VCaP (cell line): ENCODE data around the gene KIAA0408.

Experiments used
- H3K27ac ChIP-seq: fragments of 450-650 bp; 2 replicates; pipeline ENCODE4 v1.5.1; 2017
- TF ChIP-seq, protein P1 (sequence below): fragments of 450-650 bp; conservative IDR thresholded peaks from 2 replicates; pipeline ENCODE4 v1.5.1; 2017; ENCODE audit warnings: mild to moderate bottlenecking, moderate library complexity

KIAA0408 gene

DNA sequence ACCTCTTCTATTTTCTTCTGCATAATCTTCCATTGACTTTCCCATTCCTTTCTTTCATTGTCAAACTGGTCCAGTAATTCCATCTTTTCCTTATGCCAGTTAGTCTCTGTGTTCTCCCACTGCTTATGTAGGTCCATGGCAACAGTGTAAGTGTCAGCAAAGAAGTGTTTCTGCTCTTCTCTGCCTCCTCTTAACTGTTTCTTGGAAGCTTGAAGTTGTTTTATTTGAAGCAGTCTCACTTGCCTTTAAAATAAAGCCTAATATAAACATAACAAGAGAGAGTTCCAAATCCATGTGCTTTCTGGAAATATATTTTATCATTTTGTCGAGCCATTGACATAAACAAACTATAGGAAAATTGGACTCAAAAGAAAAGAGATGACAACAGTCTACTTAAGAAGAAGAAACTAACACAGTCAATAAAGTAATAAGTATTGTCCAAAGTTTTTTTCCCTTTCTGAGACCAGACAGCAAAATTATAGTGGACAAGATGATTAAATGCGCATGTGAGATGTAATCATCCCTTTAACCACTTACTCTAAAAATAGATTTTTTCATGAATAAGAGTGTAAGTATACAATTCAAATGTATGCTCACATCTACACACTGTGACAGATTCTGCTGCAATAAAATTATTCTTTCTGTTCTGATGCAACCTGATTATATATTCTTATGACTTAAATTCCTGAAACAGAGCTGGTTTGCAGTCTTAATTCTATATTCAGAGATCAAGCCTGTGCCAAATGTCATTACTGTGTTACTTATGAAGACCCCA is 5.2 kb downstream of the KIAA0408 start:
- no peak overlapping the region for H3K27ac ChIP-seq
- TF ChIP-seq, protein P1, sequence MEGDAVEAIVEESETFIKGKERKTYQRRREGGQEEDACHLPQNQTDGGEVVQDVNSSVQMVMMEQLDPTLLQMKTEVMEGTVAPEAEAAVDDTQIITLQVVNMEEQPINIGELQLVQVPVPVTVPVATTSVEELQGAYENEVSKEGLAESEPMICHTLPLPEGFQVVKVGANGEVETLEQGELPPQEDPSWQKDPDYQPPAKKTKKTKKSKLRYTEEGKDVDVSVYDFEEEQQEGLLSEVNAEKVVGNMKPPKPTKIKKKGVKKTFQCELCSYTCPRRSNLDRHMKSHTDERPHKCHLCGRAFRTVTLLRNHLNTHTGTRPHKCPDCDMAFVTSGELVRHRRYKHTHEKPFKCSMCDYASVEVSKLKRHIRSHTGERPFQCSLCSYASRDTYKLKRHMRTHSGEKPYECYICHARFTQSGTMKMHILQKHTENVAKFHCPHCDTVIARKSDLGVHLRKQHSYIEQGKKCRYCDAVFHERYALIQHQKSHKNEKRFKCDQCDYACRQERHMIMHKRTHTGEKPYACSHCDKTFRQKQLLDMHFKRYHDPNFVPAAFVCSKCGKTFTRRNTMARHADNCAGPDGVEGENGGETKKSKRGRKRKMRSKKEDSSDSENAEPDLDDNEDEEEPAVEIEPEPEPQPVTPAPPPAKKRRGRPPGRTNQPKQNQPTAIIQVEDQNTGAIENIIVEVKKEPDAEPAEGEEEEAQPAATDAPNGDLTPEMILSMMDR, result no peak

DNA sequence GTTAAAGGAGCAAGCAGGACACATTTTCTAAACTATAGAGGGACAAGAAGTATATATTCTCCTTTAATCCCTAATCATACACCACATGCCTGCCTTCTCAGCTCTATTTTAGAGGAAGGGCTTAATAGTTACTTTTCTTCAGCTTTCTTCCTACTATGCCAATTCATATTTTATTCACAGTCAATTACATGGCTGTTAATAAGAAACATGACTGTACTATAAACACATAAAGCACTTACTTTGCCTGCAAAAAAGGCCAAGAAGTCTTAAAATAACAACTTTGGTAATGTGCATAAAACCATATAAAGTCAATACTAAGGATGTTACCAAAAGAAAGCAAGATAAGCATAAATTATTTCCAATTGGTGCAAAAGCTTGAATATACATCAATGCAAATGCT is 6.4 kb downstream of the KIAA0408 start:
- TF ChIP-seq, protein P1, result no peak
- H3K27ac ChIP-seq, result no peak overlapping the region

DNA sequence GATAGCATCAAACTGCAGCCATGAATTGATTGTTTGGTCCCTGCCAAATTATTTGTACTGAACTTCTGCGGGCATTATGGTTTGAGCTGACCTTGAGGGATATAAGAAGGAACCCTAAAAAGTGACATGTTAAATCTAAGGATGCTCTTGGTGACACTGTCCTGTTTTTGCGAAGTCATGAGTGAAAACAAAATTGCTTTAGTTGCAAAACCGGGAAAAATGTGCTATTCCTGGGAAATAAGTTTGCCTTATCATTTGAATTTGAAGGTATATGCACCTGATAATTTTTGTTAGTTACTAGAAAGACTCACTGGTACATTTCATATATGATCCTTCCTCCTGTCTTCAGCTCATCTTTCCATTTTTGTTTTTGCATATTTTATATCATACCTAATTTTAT is 7.8 kb downstream of the KIAA0408 start:
- TF ChIP-seq, protein P1, result no peak
- no peak overlapping the region for H3K27ac ChIP-seq

DNA sequence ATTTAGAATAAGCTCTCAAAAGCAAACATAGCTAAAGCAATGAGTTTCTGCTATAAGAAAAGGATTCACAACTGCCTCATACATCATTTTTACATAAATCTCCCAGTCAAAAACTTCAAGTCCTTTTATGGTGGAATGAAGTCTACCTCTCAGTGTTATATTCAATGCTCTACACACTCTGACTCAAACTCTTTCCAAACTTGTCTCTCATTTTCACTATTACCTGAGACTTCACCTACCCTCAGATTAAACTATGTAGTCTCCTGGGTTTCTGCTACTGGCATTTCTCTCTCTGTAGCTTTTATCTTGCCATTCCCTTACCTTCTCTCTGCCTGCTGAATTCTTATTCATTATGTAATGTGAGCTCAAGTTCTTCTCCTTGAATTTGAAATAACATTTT is 11.4 kb downstream of the KIAA0408 start:
- no peak overlapping the region for H3K27ac ChIP-seq
- TF ChIP-seq, protein P1, result no peak

DNA sequence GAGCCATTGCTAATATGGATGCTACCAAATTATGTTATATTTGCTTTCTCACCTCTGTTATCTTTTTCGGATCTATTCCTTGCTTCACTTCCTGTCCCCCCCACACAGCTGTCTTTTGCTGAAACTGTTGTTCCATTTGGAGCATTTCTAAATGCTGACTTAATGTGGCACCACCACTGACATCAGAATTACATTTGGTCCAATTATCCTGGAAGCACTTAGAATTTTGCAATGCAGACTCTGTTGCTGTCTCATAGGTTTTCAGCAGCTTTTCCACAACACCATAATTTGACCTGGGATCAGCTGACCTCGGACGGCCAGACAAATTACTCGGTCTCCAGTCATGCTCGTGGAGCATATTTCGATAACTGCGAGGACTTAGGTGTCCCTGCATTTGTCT is 12.8 kb downstream of the KIAA0408 start:
- TF ChIP-seq, protein P1, result no peak
- H3K27ac ChIP-seq, result no peak overlapping the region

DNA sequence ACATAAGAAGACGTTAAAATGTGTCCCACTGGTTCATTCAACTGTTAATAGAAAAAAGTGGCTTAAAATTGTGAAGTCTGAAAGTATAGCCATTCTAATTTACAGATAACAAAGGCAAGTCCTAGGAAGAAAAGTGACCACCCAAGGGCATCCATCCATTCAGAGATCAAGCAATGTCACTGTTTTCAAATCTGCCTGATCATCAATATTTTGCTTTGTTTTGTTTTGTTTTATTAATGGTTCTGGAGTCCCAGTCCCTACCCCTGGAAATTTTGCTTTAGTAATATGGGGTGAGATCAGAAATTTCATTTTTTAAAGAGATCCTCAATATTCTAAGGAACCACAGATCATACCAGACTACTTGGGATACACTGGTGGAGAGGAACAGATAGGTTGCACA is 17.3 kb downstream of the KIAA0408 start:
- H3K27ac ChIP-seq, result no peak overlapping the region
- TF ChIP-seq, protein P1, result no peak

DNA sequence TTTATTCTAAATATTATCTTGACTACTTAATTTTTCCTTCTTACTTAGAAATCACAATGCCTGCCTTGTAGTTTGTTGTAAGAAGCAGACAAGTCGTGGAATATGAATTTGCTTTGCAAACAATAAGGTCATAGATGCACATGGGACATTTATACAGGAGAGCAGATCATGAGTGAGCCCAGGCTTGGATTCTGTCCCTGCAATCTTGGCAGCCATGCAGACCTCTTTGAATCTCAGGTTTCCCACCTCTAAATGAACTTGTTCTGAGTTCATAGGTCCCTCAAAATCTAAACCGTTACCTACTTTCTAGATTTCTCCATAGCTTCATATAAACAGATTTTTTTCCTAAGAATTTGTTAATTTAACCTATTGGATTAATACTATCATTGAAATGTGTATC is 19.5 kb downstream of the KIAA0408 start:
- TF ChIP-seq, protein P1, result no peak
- H3K27ac ChIP-seq, result no peak overlapping the region
